GM21619 (cell line): ENCODE results near the gene HOXB8.

ENCODE experiments used
- ATAC-seq: cut with Tn5 transposase; IDR thresholded peaks from one replicate; pipeline ENCODE4 v1.9.1; 2021; ENCODE audit not compliant: unreplicated experiment

Gene HOXB8

GRCh38 chr17:48569674-48570324 is 45.3 kb downstream of the HOXB8 start:
- no peak for ATAC-seq

GRCh38 chr17:48569240-48569582 is 45.9 kb downstream of the HOXB8 start:
- no peak for ATAC-seq

- no peak for ATAC-seq
Measured at GRCh38 chr17:48568499-48569239, 46.4 kb downstream of the HOXB8 start.

DNA sequence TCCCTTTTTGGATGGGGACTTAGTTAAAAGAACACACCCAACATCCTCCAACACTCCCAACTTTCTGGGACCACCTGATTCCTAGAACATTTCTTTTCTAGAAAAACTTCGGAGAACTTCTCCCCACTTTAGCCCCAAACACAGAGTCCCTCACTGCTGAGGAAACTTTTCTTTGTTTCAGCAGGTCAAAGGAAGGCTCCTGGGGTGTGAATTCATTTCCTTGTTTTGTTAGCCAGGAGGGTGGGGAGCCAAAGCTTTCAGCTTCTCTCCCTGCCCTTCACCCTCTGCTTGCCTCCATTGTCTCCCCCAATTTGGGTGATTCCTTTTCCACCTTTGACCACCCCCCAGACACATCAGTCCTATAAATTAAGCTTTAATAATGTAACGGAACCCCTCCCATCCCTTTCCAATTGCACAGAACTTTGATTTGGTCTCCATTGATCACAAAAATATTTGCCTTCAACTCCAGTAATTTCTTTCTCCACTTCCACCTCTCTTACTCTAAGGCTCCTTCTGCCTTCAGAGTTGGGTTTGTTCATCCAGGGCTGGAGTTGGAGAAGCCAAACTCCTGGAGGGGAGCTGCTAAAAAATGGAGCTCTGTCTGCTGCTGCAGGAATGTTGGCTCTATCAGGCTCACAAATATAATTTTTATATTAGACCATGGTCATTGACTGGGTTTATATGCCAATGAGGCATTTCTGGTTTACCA is 47.3 kb downstream of the HOXB8 start:
- ATAC-seq, result no peak

DNA sequence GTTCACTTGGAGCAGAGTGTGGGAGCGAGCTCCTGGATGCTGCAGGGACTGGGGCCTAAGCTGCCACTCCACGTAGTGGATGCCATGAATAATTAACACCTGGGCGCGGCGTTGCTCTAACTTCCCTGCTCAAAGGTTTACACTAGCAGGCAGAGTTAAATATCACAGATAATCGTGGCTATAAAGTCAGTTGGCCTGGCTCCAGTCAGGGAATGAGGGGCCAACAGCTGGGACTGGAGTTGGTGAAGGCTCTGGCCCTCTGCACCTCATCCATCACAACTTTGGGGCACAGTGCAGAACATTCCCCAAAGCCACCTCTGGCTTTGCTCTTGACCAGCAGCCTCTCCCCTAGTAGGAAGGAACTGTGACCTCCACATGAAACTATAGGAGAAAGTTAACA is 47.9 kb downstream of the HOXB8 start:
- ATAC-seq, result no peak

GRCh38 chr17:48566717-48567116 is 48.4 kb downstream of the HOXB8 start:
- no peak for ATAC-seq

DNA sequence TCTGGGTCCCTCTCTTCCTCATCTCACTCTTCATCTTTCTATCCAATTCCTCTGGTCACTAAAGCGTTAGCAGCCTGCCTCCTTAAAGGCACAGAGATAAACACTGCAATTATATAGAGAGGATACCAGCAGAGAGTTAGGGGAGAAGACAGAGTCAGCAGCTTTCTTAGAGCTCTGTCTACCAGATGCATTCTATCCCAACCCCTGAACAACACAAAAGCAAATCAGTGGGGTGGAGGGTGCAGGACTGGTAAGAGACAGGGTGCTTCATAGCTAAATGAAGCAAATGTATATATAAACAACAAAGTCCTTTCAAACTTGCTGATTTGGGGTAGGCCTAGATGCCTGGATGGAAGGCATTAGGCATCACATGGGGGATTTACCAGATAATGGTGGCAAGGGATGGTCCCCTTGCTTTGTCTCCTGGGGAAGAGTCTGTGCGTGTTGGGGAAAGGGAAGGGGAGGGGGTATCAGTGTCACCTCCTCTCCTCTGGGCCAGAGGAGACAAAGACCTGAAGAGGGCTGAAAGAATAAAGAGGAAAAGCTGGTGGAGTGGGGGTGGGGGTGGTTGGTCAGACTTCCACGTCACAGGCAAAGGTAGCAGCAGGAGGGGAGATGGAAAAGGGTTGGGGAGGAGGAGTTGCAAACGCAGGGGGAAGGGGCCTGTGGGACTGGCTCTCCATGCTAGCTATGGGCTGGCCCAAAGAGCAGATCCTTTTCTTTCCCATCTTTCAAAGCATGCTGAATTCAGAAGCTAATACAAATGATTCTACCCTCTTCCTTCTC is 49.0 kb downstream of the HOXB8 start:
- ATAC-seq, result no peak

- ATAC-seq, result no peak
Measured at GRCh38 chr17:48565022-48565554, 50.0 kb downstream of the HOXB8 start.

GRCh38 chr17:48564188-48565021 is 50.7 kb downstream of the HOXB8 start:
- ATAC-seq, result no peak

DNA sequence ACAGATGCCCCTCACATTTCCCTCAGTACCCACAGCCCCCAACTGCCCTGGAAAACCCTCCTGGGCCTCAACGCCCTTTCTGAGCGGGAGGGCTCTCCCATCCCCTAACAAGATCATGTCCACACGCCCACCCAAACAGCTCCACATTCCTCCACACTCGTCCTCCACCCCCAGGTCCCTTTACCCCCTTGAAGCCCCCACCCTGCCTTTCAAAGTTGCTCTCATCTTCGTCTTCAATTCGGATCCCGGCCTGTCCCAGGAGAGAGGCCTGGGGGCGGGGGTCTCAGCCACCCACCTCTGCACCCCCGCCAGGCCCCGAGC is 51.3 kb downstream of the HOXB8 start:
- ATAC-seq, result no peak

DNA sequence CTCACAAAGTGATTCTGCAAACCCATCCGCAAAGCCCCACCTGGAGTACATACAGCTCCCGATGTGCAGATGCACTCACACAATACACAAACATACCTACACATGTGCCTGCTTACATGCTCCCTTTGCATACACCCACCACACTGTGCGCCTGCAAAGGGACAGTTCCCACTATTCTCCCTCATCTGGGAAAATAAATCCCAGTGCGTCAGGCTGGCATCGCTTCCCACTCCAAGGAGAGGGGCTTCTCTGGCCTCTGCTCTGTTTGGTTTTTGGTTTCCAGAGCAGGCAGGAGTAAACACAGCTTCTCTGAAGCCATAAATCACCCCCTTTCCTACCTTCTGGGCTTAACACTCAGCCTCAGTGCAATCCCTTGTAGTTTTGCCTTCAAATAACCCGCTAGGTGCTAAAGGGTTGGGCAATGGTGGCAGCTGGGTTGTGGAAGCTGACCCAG is 51.7 kb downstream of the HOXB8 start:
- no peak for ATAC-seq

DNA sequence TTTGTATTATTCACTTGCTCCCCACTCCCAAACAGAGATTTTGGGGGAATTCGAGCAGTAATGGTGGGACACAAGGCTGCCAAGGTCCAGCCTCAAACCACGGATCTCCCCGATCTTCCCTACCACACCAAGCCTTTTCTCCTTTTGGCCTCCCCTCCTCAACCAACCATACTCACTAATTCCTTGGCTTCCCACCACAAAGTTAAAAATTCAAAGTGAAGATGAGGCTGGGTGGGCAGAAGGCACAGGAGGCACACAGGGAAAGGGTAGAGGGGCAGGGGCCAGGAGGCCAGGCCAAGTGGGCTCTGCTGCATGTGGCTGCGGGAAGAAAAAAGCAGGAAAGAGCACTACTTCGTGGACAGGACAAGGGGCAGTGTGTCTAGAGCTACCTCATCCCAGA is 52.2 kb downstream of the HOXB8 start:
- ATAC-seq, result no peak
